ENCODE data around the gene ETS2. TPM values are rescaled to one million over a fixed set of nuclear protein-coding genes. Genes with fewer than 3 reads are reported as not detected.
A peak's percentile ranks its signal among the peaks of the same experiment; 100 is the strongest.
"Not testable (repeated sequence)": the region's sequence is repeated elsewhere in the genome, so short reads cannot be mapped to it uniquely, and the experiment has no call there.

ETS2 gene
- total RNA-seq, 1 donor from 2014 or later: 40.3 TPM

- H3K4me3 ChIP-seq (ENCODE audit: insufficient read depth, low read depth, low read length): no peak overlapping the region
- no peak overlapping the region for H3K27ac ChIP-seq (ENCODE audit: low read depth, low read length)
- H3K36me3 ChIP-seq (ENCODE audit: insufficient read depth, low read length): peaks cover 51% of the 10 kb centered on the region
- Mint-ChIP-seq H3K36me3 (ENCODE audit: low read depth, unreplicated experiment) (peaks cover 33% of the 10 kb centered on the region), H3K4me3 (ENCODE audit: unreplicated experiment) (no peak overlapping the region), H3K27me3 (ENCODE audit: low read depth, unreplicated experiment) (no peaks in the 10 kb centered on the region), H3K4me1 (ENCODE audit: low read depth, unreplicated experiment) (peaks cover 15% of the 10 kb centered on the region), H3K9me3 (ENCODE audit: unreplicated experiment) (no peaks in the 10 kb centered on the region), H3K27ac (ENCODE audit: unreplicated experiment) (no peak overlapping the region)
- no peaks in the 10 kb centered on the region for H4K20me1 ChIP-seq (ENCODE audit: insufficient read depth, low read length)
- H3K4me1 ChIP-seq (ENCODE audit: insufficient read depth, low read length): peaks cover 12% of the 10 kb centered on the region
- H3K27me3 ChIP-seq (ENCODE audit: insufficient read depth, low read length): no peaks in the 10 kb centered on the region
- no peaks in the 10 kb centered on the region for H3K9me3 ChIP-seq (ENCODE audit: insufficient read depth, low read depth, low read length)
- DNase-seq (ENCODE audit: low read depth) (peak; percentile 53), FAIRE-seq (no peak)
- no peak for TF ChIP-seq CTCF (IDR thresholded peaks at IDR 0.05; ENCODE audit: insufficient read depth, low read depth, low read length)
- TF ChIP-seq EZH2 (IDR thresholded peaks at IDR 0.05; ENCODE audit: insufficient read depth, low read length): no peak
- H3K9ac ChIP-seq (ENCODE audit: low read length): no peak overlapping the region
- no peak overlapping the region for H3K4me2 ChIP-seq (ENCODE audit: low read length)
- H2AFZ ChIP-seq (ENCODE audit: low read depth, low read length): no peak overlapping the region
- H3K79me2 ChIP-seq (ENCODE audit: insufficient read depth, low read length): no peaks in the 10 kb centered on the region
Observed at GRCh38 chr21:38824124-38824822, 18.5 kb downstream of the ETS2 start.

GRCh38 chr21:38825269-38825668 is 19.5 kb downstream of the ETS2 start:
- no peaks in the 10 kb centered on the region for H3K27me3 Mint-ChIP-seq (ENCODE audit: low read depth, unreplicated experiment)
- H3K9me3 Mint-ChIP-seq (ENCODE audit: unreplicated experiment): no peaks in the 10 kb centered on the region
- Histone ChIP-seq H2AFZ (ENCODE audit: low read depth, low read length) (no peak overlapping the region), H3K36me3 (ENCODE audit: insufficient read depth, low read length) (peaks cover 45% of the 10 kb centered on the region), H3K9me3 (ENCODE audit: insufficient read depth, low read depth, low read length) (no peaks in the 10 kb centered on the region), H3K27me3 (ENCODE audit: insufficient read depth, low read length) (no peaks in the 10 kb centered on the region), H3K4me2 (ENCODE audit: low read length) (no peak overlapping the region), H3K4me3 (ENCODE audit: insufficient read depth, low read depth, low read length) (no peak overlapping the region), H3K9ac (ENCODE audit: low read length) (no peak overlapping the region), H4K20me1 (ENCODE audit: insufficient read depth, low read length) (no peaks in the 10 kb centered on the region), H3K79me2 (ENCODE audit: insufficient read depth, low read length) (no peaks in the 10 kb centered on the region), H3K27ac (ENCODE audit: low read depth, low read length) (no peak overlapping the region), H3K4me1 (ENCODE audit: insufficient read depth, low read length) (peaks cover 2% of the 10 kb centered on the region)
- peaks cover 23% of the 10 kb centered on the region for H3K36me3 Mint-ChIP-seq (ENCODE audit: low read depth, unreplicated experiment)
- H3K27ac Mint-ChIP-seq (ENCODE audit: unreplicated experiment): no peak overlapping the region
- DNase-seq (ENCODE audit: low read depth): no peak
- no peak overlapping the region for H3K4me3 Mint-ChIP-seq (ENCODE audit: unreplicated experiment)
- TF ChIP-seq EZH2 (IDR thresholded peaks at IDR 0.05; ENCODE audit: insufficient read depth, low read length): no peak
- no peak for TF ChIP-seq CTCF (IDR thresholded peaks at IDR 0.05; ENCODE audit: insufficient read depth, low read depth, low read length)
- H3K4me1 Mint-ChIP-seq (ENCODE audit: low read depth, unreplicated experiment): peaks cover 5% of the 10 kb centered on the region
- FAIRE-seq: no peak

- H3K36me3 Mint-ChIP-seq (ENCODE audit: low read depth, unreplicated experiment): peaks cover 17% of the 10 kb centered on the region
- Histone ChIP-seq H3K79me2 (ENCODE audit: insufficient read depth, low read length) (no peaks in the 10 kb centered on the region), H2AFZ (ENCODE audit: low read depth, low read length) (no peak overlapping the region), H3K4me3 (ENCODE audit: insufficient read depth, low read depth, low read length) (no peak overlapping the region), H3K27me3 (ENCODE audit: insufficient read depth, low read length) (no peaks in the 10 kb centered on the region), H4K20me1 (ENCODE audit: insufficient read depth, low read length) (no peaks in the 10 kb centered on the region), H3K9me3 (ENCODE audit: insufficient read depth, low read depth, low read length) (no peaks in the 10 kb centered on the region), H3K36me3 (ENCODE audit: insufficient read depth, low read length) (peaks cover 39% of the 10 kb centered on the region), H3K9ac (ENCODE audit: low read length) (no peak overlapping the region), H3K4me2 (ENCODE audit: low read length) (no peak overlapping the region), H3K27ac (ENCODE audit: low read depth, low read length) (no peak overlapping the region), H3K4me1 (ENCODE audit: insufficient read depth, low read length) (no peaks in the 10 kb centered on the region)
- H3K27ac Mint-ChIP-seq (ENCODE audit: unreplicated experiment): no peak overlapping the region
- TF ChIP-seq CTCF (IDR thresholded peaks at IDR 0.05; ENCODE audit: insufficient read depth, low read depth, low read length) (no peak), EZH2 (IDR thresholded peaks at IDR 0.05; ENCODE audit: insufficient read depth, low read length) (no peak)
- FAIRE-seq: no peak
- H3K4me1 Mint-ChIP-seq (ENCODE audit: low read depth, unreplicated experiment): no peaks in the 10 kb centered on the region
- no peaks in the 10 kb centered on the region for H3K9me3 Mint-ChIP-seq (ENCODE audit: unreplicated experiment)
- DNase-seq (ENCODE audit: low read depth): no peak
- H3K27me3 Mint-ChIP-seq (ENCODE audit: low read depth, unreplicated experiment): peaks cover under 1% of the 10 kb centered on the region
- H3K4me3 Mint-ChIP-seq (ENCODE audit: unreplicated experiment): no peak overlapping the region
Observed at GRCh38 chr21:38825921-38826320, 20.2 kb downstream of the ETS2 start.

GRCh38 chr21:38828111-38828510 is 22.4 kb downstream of the ETS2 start:
- H3K4me2 ChIP-seq (ENCODE audit: low read length); H3K4me1 Mint-ChIP-seq (ENCODE audit: low read depth, unreplicated experiment); H3K79me2 ChIP-seq (ENCODE audit: insufficient read depth, low read length); H3K27ac Mint-ChIP-seq (ENCODE audit: unreplicated experiment); H3K4me1 ChIP-seq (ENCODE audit: insufficient read depth, low read length); H3K27me3 Mint-ChIP-seq (ENCODE audit: low read depth, unreplicated experiment); H3K36me3 Mint-ChIP-seq (ENCODE audit: low read depth, unreplicated experiment); H3K4me3 ChIP-seq (ENCODE audit: insufficient read depth, low read depth, low read length); DNase-seq (ENCODE audit: low read depth); H3K9me3 ChIP-seq (ENCODE audit: insufficient read depth, low read depth, low read length); H3K9me3 Mint-ChIP-seq (ENCODE audit: unreplicated experiment); H3K9ac ChIP-seq (ENCODE audit: low read length); H2AFZ ChIP-seq (ENCODE audit: low read depth, low read length); H3K4me3 Mint-ChIP-seq (ENCODE audit: unreplicated experiment); H3K27me3 ChIP-seq (ENCODE audit: insufficient read depth, low read length); FAIRE-seq; H4K20me1 ChIP-seq (ENCODE audit: insufficient read depth, low read length); H3K27ac ChIP-seq (ENCODE audit: low read depth, low read length): not testable (repeated sequence)
- peaks cover 18% of the 10 kb centered on the region for H3K36me3 ChIP-seq (ENCODE audit: insufficient read depth, low read length)

All from astrocyte (in vitro differentiated cells and primary cell).